Thyroid gland (tissue), 4 donors: ENCODE results near the gene TEX2.

Experiments used
- POLR2A ChIP-seq, 2 donors: fragments of 450-650 bp; IDR thresholded peaks; one replicate each; pipeline ENCODE4 v1.6.1; 2017; ENCODE audit warnings: antibody characterized with exemption in 2 of 2, mild to moderate bottlenecking in 2 of 2, moderate library complexity in 1 of 2
- TF ChIP-seq, protein P1 (sequence below), 6 experiments: fragments of 200-600 bp in 3 of 6; fragments of 450-650 bp in 3 of 6; sonication (generic) in 3 of 6; IDR thresholded peaks; one replicate each; pipeline ENCODE4 v1.5.1; 2016 to 2019; ENCODE audit warnings: antibody characterized with exemption in 6 of 6, mild to moderate bottlenecking in 2 of 6, inconsistent platforms in 1 of 6, moderate library complexity in 1 of 6

DNA sequence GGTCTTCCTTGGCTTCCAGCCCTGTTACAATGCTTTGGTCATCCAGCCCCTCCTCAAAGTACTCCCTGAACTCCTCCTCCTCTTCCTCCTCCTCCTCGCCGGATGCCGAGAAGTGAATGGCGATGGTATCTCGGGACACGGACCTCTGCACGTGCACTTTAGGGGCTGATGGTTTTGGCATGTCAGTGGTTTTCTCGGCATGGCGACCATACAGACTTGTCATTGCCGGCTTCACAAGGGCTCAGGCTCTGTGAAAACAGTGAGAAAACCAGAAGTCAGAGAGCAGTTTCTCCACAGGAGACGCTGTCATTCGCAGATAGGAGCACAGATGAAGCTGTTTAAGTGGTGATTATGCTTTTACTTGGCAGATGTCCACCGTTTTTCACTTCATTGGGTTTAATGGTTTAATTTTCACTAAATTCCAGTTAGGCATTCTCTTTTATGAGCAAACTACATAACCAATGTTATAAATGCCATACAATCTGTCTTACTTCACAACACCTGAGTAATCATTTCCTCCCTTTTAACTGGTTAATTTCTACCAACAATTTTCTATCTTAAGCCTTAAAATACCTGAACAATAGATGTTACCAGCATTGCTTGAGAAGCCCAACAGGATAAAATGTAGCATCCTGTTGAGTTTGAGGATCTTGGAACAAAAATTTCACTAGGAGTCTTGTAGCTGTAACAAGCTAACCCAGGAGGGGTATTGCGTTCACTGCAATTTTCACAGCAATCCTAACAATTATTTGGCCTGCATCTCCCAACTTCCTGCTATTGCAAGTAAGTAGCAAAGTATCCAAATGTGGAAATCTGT, 48.9 kb downstream of the TEX2 start:
- TF ChIP-seq, protein P1, sequence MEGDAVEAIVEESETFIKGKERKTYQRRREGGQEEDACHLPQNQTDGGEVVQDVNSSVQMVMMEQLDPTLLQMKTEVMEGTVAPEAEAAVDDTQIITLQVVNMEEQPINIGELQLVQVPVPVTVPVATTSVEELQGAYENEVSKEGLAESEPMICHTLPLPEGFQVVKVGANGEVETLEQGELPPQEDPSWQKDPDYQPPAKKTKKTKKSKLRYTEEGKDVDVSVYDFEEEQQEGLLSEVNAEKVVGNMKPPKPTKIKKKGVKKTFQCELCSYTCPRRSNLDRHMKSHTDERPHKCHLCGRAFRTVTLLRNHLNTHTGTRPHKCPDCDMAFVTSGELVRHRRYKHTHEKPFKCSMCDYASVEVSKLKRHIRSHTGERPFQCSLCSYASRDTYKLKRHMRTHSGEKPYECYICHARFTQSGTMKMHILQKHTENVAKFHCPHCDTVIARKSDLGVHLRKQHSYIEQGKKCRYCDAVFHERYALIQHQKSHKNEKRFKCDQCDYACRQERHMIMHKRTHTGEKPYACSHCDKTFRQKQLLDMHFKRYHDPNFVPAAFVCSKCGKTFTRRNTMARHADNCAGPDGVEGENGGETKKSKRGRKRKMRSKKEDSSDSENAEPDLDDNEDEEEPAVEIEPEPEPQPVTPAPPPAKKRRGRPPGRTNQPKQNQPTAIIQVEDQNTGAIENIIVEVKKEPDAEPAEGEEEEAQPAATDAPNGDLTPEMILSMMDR (IDR thresholded peaks at IDR 0.05), result no peak
- TF ChIP-seq POLR2A (IDR thresholded peaks at IDR 0.05), result no peak
